SK-N-SH (cell line): ENCODE measurements around the gene GPC5. TPM values are rescaled to one million over a fixed set of nuclear protein-coding genes. Genes with fewer than 3 reads are reported as not detected.

Experiments used
- CTCF ChIA-PET: fragments of 300-600, 350-600 bp; formaldehyde crosslinking; extraction: SDS; loops from one replicate; lab custom pipeline; 2021; lab: Yijun Ruan, JAX
- POLR2A ChIA-PET: fragments of 350-600 bp; sonication (Branson Sonifier 250); formaldehyde crosslinking; extraction: SDS; loops from one replicate; lab custom pipeline; 2020; ENCODE audit warnings: antibody characterized with exemption, inconsistent platforms; lab: Yijun Ruan, JAX
- DNase-seq: peaks from one replicate; pipeline ENCODE4 v3.0.0; 2012
- H2AFZ ChIP-seq: fragments of 200-600 bp; sonication (generic); 2 replicates; pipeline ENCODE4 v1.8.1; 2016; ENCODE audit warnings: antibody characterized with exemption, mild to moderate bottlenecking, low read depth
- H3F3A ChIP-seq: fragments of 200-600 bp; sonication (generic); replicated peaks from 2 replicates; pipeline ENCODE3; 2016; ENCODE audit warnings: antibody characterized with exemption, mild to moderate bottlenecking; ENCODE audit not compliant: insufficient read depth
- H3K27ac ChIP-seq, 2 experiments: fragments of 200-500 bp in 1 of 2; fragments of 200-600 bp in 1 of 2; sonication (Bioruptor generic) in 1 of 2; sonication (generic), shearing (Covaris generic) in 1 of 2; 2 replicates each; pipeline versions ENCODE4 v1.5.1 to v1.6.1; 2014 to 2016; ENCODE audit warnings: low read depth in 2 of 2, inconsistent platforms in 1 of 2, low read length in 1 of 2, mild to moderate bottlenecking in 1 of 2, mixed read lengths in 1 of 2
- H3K27me3 ChIP-seq: fragments of 200-600 bp; sonication (generic), shearing (Covaris generic); 2 replicates; pipeline ENCODE4 v1.6.1; 2016; ENCODE audit warnings: mixed run types; ENCODE audit not compliant: insufficient read depth
- H3K36me3 ChIP-seq, 2 experiments: fragments of 200-500 bp in 1 of 2; fragments of 200-600 bp in 1 of 2; sonication (Bioruptor generic) in 1 of 2; sonication (generic) in 1 of 2; replicated peaks in 1 of 2; 2 replicates each; pipeline versions ENCODE3 to v1.5.1; 2014 to 2016; ENCODE audit warnings: low read length in 1 of 2, mild to moderate bottlenecking in 1 of 2; ENCODE audit not compliant: insufficient read depth in 2 of 2, control insufficient read depth in 1 of 2
- H3K4me1 ChIP-seq, 2 experiments: fragments of 200-500 bp in 1 of 2; fragments of 200-600 bp in 1 of 2; sonication (Bioruptor generic) in 1 of 2; sonication (generic), shearing (Covaris generic) in 1 of 2; 2 replicates each; pipeline versions ENCODE4 v1.5.1 to v1.6.1; 2014 to 2016; ENCODE audit warnings: low read depth in 1 of 2, low read length in 1 of 2, mixed run types in 1 of 2; ENCODE audit not compliant: insufficient read depth in 2 of 2, control insufficient read depth in 1 of 2
- H3K4me2 ChIP-seq: fragments of 200-600 bp; sonication (generic), shearing (Covaris generic); 2 replicates; pipeline ENCODE4 v1.6.1; 2017; ENCODE audit warnings: mixed run types
- H3K4me3 ChIP-seq, 2 experiments: fragments of 200-500 bp in 1 of 2; fragments of 200-600 bp in 1 of 2; sonication (Bioruptor generic) in 1 of 2; sonication (generic), shearing (Covaris generic) in 1 of 2; 2 replicates each; pipeline versions ENCODE4 v1.5.1 to v1.8.1; 2014 to 2016; ENCODE audit warnings: low read depth in 2 of 2, inconsistent platforms in 1 of 2, low read length in 1 of 2, mild to moderate bottlenecking in 1 of 2, mixed read lengths in 1 of 2, moderate library complexity in 1 of 2
- H3K79me2 ChIP-seq: fragments of 200-600 bp; sonication (generic); 2 replicates; pipeline ENCODE4 v1.8.1; 2017; ENCODE audit warnings: mild to moderate bottlenecking; ENCODE audit not compliant: insufficient read depth
- H3K9ac ChIP-seq: fragments of 200-600 bp; sonication (generic); 2 replicates; pipeline ENCODE4 v1.6.1; 2017; ENCODE audit warnings: mixed run types
- H3K9me2 ChIP-seq: fragments of 200-600 bp; sonication (generic); 2 replicates; pipeline ENCODE4 v1.6.1; 2017; ENCODE audit warnings: mixed run types
- H3K9me3 ChIP-seq: fragments of 200-600 bp; sonication (generic); 2 replicates; pipeline ENCODE4 v1.6.1; 2017; ENCODE audit warnings: mixed run types, mild to moderate bottlenecking, moderate library complexity
- H4K20me1 ChIP-seq: fragments of 200-600 bp; sonication (generic); 2 replicates; pipeline ENCODE4 v1.6.1; 2017; ENCODE audit warnings: mild to moderate bottlenecking, mixed run types; ENCODE audit not compliant: insufficient read depth
- CHD2 ChIP-seq: fragments of 150-350 bp; IDR thresholded peaks from 2 replicates; pipeline ENCODE4 v1.6.1; 2018; ENCODE audit warnings: low read length; ENCODE audit not compliant: partially characterized antibody
- CTCF ChIP-seq: fragments of 200-600 bp; sonication (generic); IDR thresholded peaks from 2 replicates; pipeline ENCODE4 v1.6.1; 2017; ENCODE audit warnings: antibody characterized with exemption, mild to moderate bottlenecking, moderate library complexity
- EP300 ChIP-seq, 2 experiments: IDR thresholded peaks; 2 replicates each; pipeline versions ENCODE4 v1.4.0 to v1.6.1; 2012; ENCODE audit warnings: borderline replicate concordance in 1 of 2, low read depth in 1 of 2, low read length in 1 of 2
- EZH2phosphoT487 ChIP-seq: fragments of 200-600 bp; sonication (generic); IDR thresholded peaks from 2 replicates; pipeline ENCODE4 v1.6.1; 2017; ENCODE audit warnings: low read depth, mixed run types, mild to moderate bottlenecking, antibody characterized with exemption, moderate library complexity, borderline replicate concordance
- FOSL2 ChIP-seq: IDR thresholded peaks from 2 replicates; pipeline ENCODE4 v1.4.0; 2012; ENCODE audit warnings: low read depth, mild to moderate bottlenecking, moderate library complexity, borderline replicate concordance
- FOXJ3 ChIP-seq: sonication (generic); formaldehyde crosslinking; IDR thresholded peaks from 2 replicates; pipeline ENCODE4 v1.5.1; 2020; ENCODE audit warnings: mild to moderate bottlenecking, missing genetic modification reagents
- GABPA ChIP-seq: IDR thresholded peaks from 2 replicates; pipeline ENCODE4 v1.4.0; 2012; ENCODE audit warnings: low read depth, mild to moderate bottlenecking
- MXI1 ChIP-seq: IDR thresholded peaks from 2 replicates; pipeline ENCODE4 v1.6.1; 2012; ENCODE audit warnings: mild to moderate bottlenecking, low read depth, low read length, improper control_type of control experiment
- NRF1 ChIP-seq: IDR thresholded peaks from 2 replicates; pipeline ENCODE4 v1.6.1; 2012; ENCODE audit warnings: low read depth, mild to moderate bottlenecking, low read length
- RAD21 ChIP-seq: IDR thresholded peaks from 2 replicates; pipeline ENCODE4 v1.6.1; 2012; ENCODE audit warnings: mild to moderate bottlenecking, low read length
- RCOR1 ChIP-seq: fragments of 150-350 bp; IDR thresholded peaks from 2 replicates; pipeline ENCODE4 v1.6.1; 2017; ENCODE audit warnings: antibody characterized with exemption, low read length
- RFX5 ChIP-seq: IDR thresholded peaks from 2 replicates; pipeline ENCODE4 v1.6.1; 2012; ENCODE audit warnings: mild to moderate bottlenecking, improper control_type of control experiment, low read length
- RXRA ChIP-seq: IDR thresholded peaks from 2 replicates; pipeline ENCODE4 v1.4.0; 2012; ENCODE audit warnings: low read depth, mild to moderate bottlenecking, borderline replicate concordance
- TAF1 ChIP-seq: IDR thresholded peaks from 2 replicates; pipeline ENCODE4 v1.6.1; 2012; ENCODE audit warnings: low read depth, mild to moderate bottlenecking, low read length, moderate library complexity, borderline replicate concordance
- TEAD4 ChIP-seq: IDR thresholded peaks from 2 replicates; pipeline ENCODE4 v1.4.0; 2012; ENCODE audit warnings: mild to moderate bottlenecking, borderline replicate concordance; ENCODE audit not compliant: insufficient read depth
- YY1 ChIP-seq: IDR thresholded peaks from 2 replicates; pipeline ENCODE4 v1.4.0; 2012; ENCODE audit warnings: low read depth, mild to moderate bottlenecking
- ZBTB33 ChIP-seq: IDR thresholded peaks from 2 replicates; pipeline ENCODE4 v1.4.0; 2012; ENCODE audit warnings: low read depth, borderline replicate concordance
- WGBS: methylation state at CpG from one replicate; pipeline ENCODE4 v1.1.6; 2017; ENCODE audit warnings: low lambda C conversion rate; 5-methylcytosine and 5-hydroxymethylcytosine counted together
- polyA plus RNA-seq, 3 experiments: library from polyadenylated mRNA; depleted of rRNA; stranded (reverse); fragments of >200 nt; gene quantifications; 2 replicates each; pipeline ENCODE4 v1.2.3, GENCODE V29; 2012
- TF ChIP-seq, protein P1 (sequence below): IDR thresholded peaks from 2 replicates; pipeline ENCODE4 v1.4.0; 2012; ENCODE audit warnings: low read depth

GPC5 gene
- polyA plus RNA-seq, 1 of the 3 experiments (the other 2 are of a cell fraction), result 0.03 TPM

DNA sequence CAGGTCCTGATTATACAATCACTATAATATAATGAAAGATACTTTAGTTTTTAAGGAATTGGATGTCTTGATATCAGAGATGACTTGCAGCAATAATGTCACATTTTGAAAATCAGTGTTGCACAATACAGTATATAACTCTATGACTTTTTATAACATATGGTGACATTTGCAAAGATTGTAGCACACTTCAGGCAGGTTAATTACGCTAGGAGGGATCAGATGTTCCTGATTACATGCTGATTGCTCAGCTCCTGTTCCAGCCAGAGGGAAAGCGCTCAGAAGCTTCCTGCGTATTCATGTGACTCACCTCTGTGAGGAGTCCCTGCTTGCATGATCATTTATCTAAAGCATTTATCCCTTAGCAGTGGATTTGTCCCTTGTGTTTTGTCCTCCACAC is 265.6 kb downstream of the GPC5 start:
- H3K27me3 ChIP-seq, result no peaks in the 10 kb centered on the region
- H2AFZ ChIP-seq, result no peak overlapping the region
- H3K4me2 ChIP-seq, result no peak overlapping the region
- no peaks in the 10 kb centered on the region for H3K9me3 ChIP-seq
- H3K36me3 ChIP-seq, result no peaks in the 10 kb centered on the region
- CTCF ChIA-PET, result interaction anchor here (1.6 kb wide), 1 partner anchor 14 kb away, joined by 3 read pairs; no protein-coding TSS in a partner anchor
- WGBS, result 38% methylated on average over 3 of the region's 3 CpGs
- no peaks in the 10 kb centered on the region for H4K20me1 ChIP-seq
- H3K27ac ChIP-seq, result no peak overlapping the region
- no peak overlapping the region for H3K4me3 ChIP-seq
- peaks cover 0 to 2% of the 10 kb centered on the region in 2 experiments; a peak in 1 of 4 replicates for H3K4me1 ChIP-seq
- TF ChIP-seq RCOR1, result peak; percentile 22; the same call in 1 of the 2 replicates
- TF ChIP-seq EP300 (IDR thresholded peaks at IDR 0.05; ENCODE audit: borderline replicate concordance in 1 of 2, low read depth in 1 of 2, low read length in 1 of 2), result no peak
- POLR2A ChIA-PET, result no interaction called here
- H3K79me2 ChIP-seq, result no peaks in the 10 kb centered on the region
- H3F3A ChIP-seq, result no peaks in the 10 kb centered on the region
- peak; percentile 2 for DNase-seq
- H3K9ac ChIP-seq, result no peak overlapping the region
- no peaks in the 10 kb centered on the region for H3K9me2 ChIP-seq

- H3K27ac ChIP-seq, result no peak overlapping the region
- H3K4me1 ChIP-seq, result peaks cover 0 to 2% of the 10 kb centered on the region in 2 experiments; a peak in 1 of 4 replicates
- H3K36me3 ChIP-seq, result no peaks in the 10 kb centered on the region
- TF ChIP-seq CTCF (no peak), RAD21 (no peak), TAF1 (no peak)
- H3K79me2 ChIP-seq, result no peaks in the 10 kb centered on the region
- CTCF ChIA-PET, result interaction anchor here (0.8 kb wide), 1 partner anchor 10 kb away, joined by 3 read pairs; no protein-coding TSS in a partner anchor
- POLR2A ChIA-PET, result no interaction called here
- no peak overlapping the region for H3K9ac ChIP-seq
- H3K9me3 ChIP-seq, result no peaks in the 10 kb centered on the region
- WGBS, result 31% methylated on average over 1 of the region's 2 CpGs
- no peaks in the 10 kb centered on the region for H3K9me2 ChIP-seq
- H3K27me3 ChIP-seq, result no peaks in the 10 kb centered on the region
- H3K4me3 ChIP-seq, result no peak overlapping the region
- no peaks in the 10 kb centered on the region for H4K20me1 ChIP-seq
- no peak for DNase-seq
- H3F3A ChIP-seq, result no peaks in the 10 kb centered on the region
- no peak overlapping the region for H2AFZ ChIP-seq
- H3K4me2 ChIP-seq, result no peak overlapping the region
Observed at GRCh38 chr13:91667486-91667885, 269.1 kb downstream of the GPC5 start.

- H2AFZ ChIP-seq, result no peak overlapping the region
- H3K27me3 ChIP-seq, result no peaks in the 10 kb centered on the region
- H3K4me3 ChIP-seq, result no peak overlapping the region
- ChIA-PET CTCF (interaction anchor here (1.8 kb wide), 1 partner anchor 9 kb away, joined by 5 read pairs; no protein-coding TSS in a partner anchor), POLR2A (no interaction called here)
- no peak for DNase-seq
- no peaks in the 10 kb centered on the region for H4K20me1 ChIP-seq
- 26% methylated on average over 5 of the region's 5 CpGs for WGBS
- no peaks in the 10 kb centered on the region for H3F3A ChIP-seq
- H3K27ac ChIP-seq, result no peak overlapping the region
- H3K36me3 ChIP-seq, result no peaks in the 10 kb centered on the region
- H3K9me2 ChIP-seq, result no peaks in the 10 kb centered on the region
- H3K4me2 ChIP-seq, result no peak overlapping the region
- no peaks in the 10 kb centered on the region for H3K9me3 ChIP-seq
- peaks cover 0 to 2% of the 10 kb centered on the region in 2 experiments; a peak in 1 of 4 replicates for H3K4me1 ChIP-seq
- H3K9ac ChIP-seq, result no peak overlapping the region
- no peaks in the 10 kb centered on the region for H3K79me2 ChIP-seq
- TF ChIP-seq CHD2 (no peak), TEAD4 (no peak), RXRA (no peak), NRF1 (no peak), EZH2phosphoT487 (no peak), MXI1 (no peak), FOSL2 (no peak), GABPA (no peak), TAF1 (no peak), YY1 (no peak), FOXJ3 (CRISPR knock-in tag) (no peak), RFX5 (no peak), ZBTB33 (no peak)
- TF ChIP-seq, protein P1, sequence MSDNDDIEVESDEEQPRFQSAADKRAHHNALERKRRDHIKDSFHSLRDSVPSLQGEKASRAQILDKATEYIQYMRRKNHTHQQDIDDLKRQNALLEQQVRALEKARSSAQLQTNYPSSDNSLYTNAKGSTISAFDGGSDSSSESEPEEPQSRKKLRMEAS, result no peak
Observed at GRCh38 chr13:91668866-91669495, 270.6 kb downstream of the GPC5 start.
